ENCODE results near the gene CACNA1S.

DNA sequence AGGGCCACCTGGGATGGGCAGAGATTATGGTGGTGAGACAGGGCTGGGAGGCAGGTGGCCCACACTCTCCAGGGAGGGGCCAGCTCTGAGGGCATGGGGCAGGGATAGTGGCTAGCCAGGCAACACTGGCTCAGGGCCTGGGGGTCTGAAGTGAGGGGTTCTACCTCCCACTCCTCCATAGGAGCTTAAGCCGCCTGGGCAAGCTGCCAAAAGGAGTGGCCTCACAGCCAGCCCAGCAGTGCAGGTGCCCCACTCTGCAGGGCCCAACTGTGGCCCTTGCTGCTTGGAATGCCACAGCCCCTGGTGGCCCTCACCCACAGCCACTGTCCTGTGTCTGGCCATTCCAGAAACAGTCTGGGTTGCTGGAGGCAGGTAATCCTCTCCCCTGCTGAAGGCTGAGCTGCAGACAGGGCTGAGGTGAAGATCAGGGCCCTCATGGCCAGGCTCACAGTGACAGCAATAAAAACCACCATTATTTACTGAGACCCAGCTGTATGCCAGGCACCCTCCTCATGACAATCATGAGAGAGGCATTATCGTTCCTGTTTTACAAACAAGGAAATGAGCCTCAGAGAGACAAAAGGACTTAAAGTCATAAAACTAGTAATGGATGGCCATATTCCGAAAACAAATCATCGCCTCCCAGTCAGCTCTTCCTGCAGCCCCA lies 119.7 kb downstream of the CACNA1S start:
- TF ChIP-seq, protein P1, sequence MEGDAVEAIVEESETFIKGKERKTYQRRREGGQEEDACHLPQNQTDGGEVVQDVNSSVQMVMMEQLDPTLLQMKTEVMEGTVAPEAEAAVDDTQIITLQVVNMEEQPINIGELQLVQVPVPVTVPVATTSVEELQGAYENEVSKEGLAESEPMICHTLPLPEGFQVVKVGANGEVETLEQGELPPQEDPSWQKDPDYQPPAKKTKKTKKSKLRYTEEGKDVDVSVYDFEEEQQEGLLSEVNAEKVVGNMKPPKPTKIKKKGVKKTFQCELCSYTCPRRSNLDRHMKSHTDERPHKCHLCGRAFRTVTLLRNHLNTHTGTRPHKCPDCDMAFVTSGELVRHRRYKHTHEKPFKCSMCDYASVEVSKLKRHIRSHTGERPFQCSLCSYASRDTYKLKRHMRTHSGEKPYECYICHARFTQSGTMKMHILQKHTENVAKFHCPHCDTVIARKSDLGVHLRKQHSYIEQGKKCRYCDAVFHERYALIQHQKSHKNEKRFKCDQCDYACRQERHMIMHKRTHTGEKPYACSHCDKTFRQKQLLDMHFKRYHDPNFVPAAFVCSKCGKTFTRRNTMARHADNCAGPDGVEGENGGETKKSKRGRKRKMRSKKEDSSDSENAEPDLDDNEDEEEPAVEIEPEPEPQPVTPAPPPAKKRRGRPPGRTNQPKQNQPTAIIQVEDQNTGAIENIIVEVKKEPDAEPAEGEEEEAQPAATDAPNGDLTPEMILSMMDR (IDR thresholded peaks at IDR 0.05): no peak
- TF ChIP-seq EZH2 (IDR thresholded peaks at IDR 0.05): no peak

Measured in neural progenitor cell (in vitro differentiated cells).